ENCODE data around the gene ZC3H8. TPM values are rescaled to one million over a fixed set of nuclear protein-coding genes. Genes with fewer than 3 reads are reported as not detected.

ZC3H8 gene
- total RNA-seq, 1 experiment from 2014 or later = 19.9 TPM

- H3K27me3 Mint-ChIP-seq (ENCODE audit: insufficient read depth, unreplicated experiment) = no peaks in the 10 kb centered on the region
- no peak overlapping the region for H3K4me3 Mint-ChIP-seq (ENCODE audit: unreplicated experiment)
- no peaks in the 10 kb centered on the region for H3K9me3 ChIP-seq
- H3K4me1 ChIP-seq = no peaks in the 10 kb centered on the region
- ChIA-PET CTCF (no interaction called here), POLR2A (no interaction called here)
- no peaks in the 10 kb centered on the region; the same call in 1 of the 2 replicates for H3K36me3 ChIP-seq (ENCODE audit: control insufficient read depth, insufficient read depth, low read length)
- BruUV-seq (replicated peaks) = no TSS peak
- peaks cover 12% of the 10 kb centered on the region for H3K9me3 Mint-ChIP-seq (ENCODE audit: unreplicated experiment)
- no peak overlapping the region for H3K4me3 ChIP-seq (ENCODE audit: low read depth, low read length)
- H3K36me3 Mint-ChIP-seq (ENCODE audit: insufficient read depth, unreplicated experiment) = peaks cover 12% of the 10 kb centered on the region
- intact Hi-C loops (cut with micrococcal nuclease; ENCODE audit: unreplicated experiment) = no loop called here
- no peak overlapping the region for H3K27ac Mint-ChIP-seq (ENCODE audit: unreplicated experiment)
- no peaks in the 10 kb centered on the region for H3K27me3 ChIP-seq (replicated peaks; ENCODE audit: control insufficient read depth, insufficient read depth, low read length)
- peaks cover 7% of the 10 kb centered on the region for H3K4me1 Mint-ChIP-seq (ENCODE audit: low read depth, unreplicated experiment)
- TF ChIP-seq, protein P1, sequence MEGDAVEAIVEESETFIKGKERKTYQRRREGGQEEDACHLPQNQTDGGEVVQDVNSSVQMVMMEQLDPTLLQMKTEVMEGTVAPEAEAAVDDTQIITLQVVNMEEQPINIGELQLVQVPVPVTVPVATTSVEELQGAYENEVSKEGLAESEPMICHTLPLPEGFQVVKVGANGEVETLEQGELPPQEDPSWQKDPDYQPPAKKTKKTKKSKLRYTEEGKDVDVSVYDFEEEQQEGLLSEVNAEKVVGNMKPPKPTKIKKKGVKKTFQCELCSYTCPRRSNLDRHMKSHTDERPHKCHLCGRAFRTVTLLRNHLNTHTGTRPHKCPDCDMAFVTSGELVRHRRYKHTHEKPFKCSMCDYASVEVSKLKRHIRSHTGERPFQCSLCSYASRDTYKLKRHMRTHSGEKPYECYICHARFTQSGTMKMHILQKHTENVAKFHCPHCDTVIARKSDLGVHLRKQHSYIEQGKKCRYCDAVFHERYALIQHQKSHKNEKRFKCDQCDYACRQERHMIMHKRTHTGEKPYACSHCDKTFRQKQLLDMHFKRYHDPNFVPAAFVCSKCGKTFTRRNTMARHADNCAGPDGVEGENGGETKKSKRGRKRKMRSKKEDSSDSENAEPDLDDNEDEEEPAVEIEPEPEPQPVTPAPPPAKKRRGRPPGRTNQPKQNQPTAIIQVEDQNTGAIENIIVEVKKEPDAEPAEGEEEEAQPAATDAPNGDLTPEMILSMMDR (IDR thresholded peaks at IDR 0.05; ENCODE audit: insufficient read depth in 1 of 2, low read depth in 1 of 2, low read length in 1 of 2, severe bottlenecking in 1 of 2, unreplicated experiment in 1 of 2) = no peak
- DNase-seq = no peak
Measured at GRCh38 chr2:112272669-112273068, 17.8 kb upstream of the ZC3H8 start.

GRCh38 chr2:112268547-112268946 is 13.7 kb upstream of the ZC3H8 start:
- POLR2A ChIA-PET = no interaction called here
- CTCF ChIA-PET = no interaction called here
- no TSS peak for BruUV-seq (replicated peaks)

DNA sequence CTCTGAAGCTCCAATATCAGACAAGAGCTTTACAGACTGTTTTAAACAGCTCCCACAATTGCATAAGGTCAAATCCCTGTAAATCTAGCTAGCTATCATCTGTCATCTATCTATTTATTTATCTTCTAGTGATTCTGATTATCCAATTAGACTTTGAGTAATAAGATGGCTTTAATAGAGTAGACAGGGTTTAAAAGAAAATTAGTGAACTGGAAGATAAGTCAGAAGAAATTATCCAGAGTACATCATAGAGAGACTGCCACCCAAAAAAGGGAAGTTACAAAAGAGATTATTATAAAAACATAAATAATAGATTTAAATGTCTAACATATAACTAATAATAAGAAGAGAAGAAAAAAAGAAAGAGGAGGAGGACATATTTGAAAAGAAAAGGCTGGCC is 8.0 kb upstream of the ZC3H8 start:
- H3K9me3 Mint-ChIP-seq (ENCODE audit: unreplicated experiment) = peaks cover 9% of the 10 kb centered on the region
- TF ChIP-seq, protein P1 (IDR thresholded peaks at IDR 0.05; ENCODE audit: insufficient read depth in 1 of 2, low read depth in 1 of 2, low read length in 1 of 2, severe bottlenecking in 1 of 2, unreplicated experiment in 1 of 2) = no peak
- no TSS peak for BruUV-seq (replicated peaks)
- no peaks in the 10 kb centered on the region for H3K27me3 ChIP-seq (replicated peaks; ENCODE audit: control insufficient read depth, insufficient read depth, low read length)
- H3K4me3 Mint-ChIP-seq (ENCODE audit: unreplicated experiment) = no peak overlapping the region
- H3K4me3 ChIP-seq (ENCODE audit: low read depth, low read length) = no peak overlapping the region
- no peak overlapping the region for H3K27ac Mint-ChIP-seq (ENCODE audit: unreplicated experiment)
- peaks cover 5% of the 10 kb centered on the region for H3K4me1 Mint-ChIP-seq (ENCODE audit: low read depth, unreplicated experiment)
- no peak for DNase-seq
- H3K27me3 Mint-ChIP-seq (ENCODE audit: insufficient read depth, unreplicated experiment) = no peaks in the 10 kb centered on the region
- H3K9me3 ChIP-seq = no peaks in the 10 kb centered on the region; the same call in 1 of the 2 replicates
- ChIA-PET CTCF (no interaction called here), POLR2A (no interaction called here)
- no peaks in the 10 kb centered on the region for H3K36me3 ChIP-seq (ENCODE audit: control insufficient read depth, insufficient read depth, low read length)
- no peaks in the 10 kb centered on the region for H3K36me3 Mint-ChIP-seq (ENCODE audit: insufficient read depth, unreplicated experiment)
- intact Hi-C loops (cut with micrococcal nuclease; ENCODE audit: unreplicated experiment) = no loop called here
- 0 out of 2 replicates have a peak, but pooled peaks cover 3% of the 10 kb centered on the region for H3K4me1 ChIP-seq

More at GRCh38 chr2:112268547-112268946, 13.7 kb upstream of the ZC3H8 start:
- no peak overlapping the region for H3K27ac Mint-ChIP-seq (ENCODE audit: unreplicated experiment)
- H3K9me3 Mint-ChIP-seq (ENCODE audit: unreplicated experiment) = peaks cover 12% of the 10 kb centered on the region
- peaks cover 7% of the 10 kb centered on the region for H3K4me1 Mint-ChIP-seq (ENCODE audit: low read depth, unreplicated experiment)
- intact Hi-C loops (cut with micrococcal nuclease; ENCODE audit: unreplicated experiment) = no loop called here
- no peaks in the 10 kb centered on the region; the same call in 1 of the 2 replicates for H3K36me3 ChIP-seq (ENCODE audit: control insufficient read depth, insufficient read depth, low read length)
- H3K27me3 ChIP-seq (replicated peaks; ENCODE audit: control insufficient read depth, insufficient read depth, low read length) = no peaks in the 10 kb centered on the region
- TF ChIP-seq, protein P1 (IDR thresholded peaks at IDR 0.05; ENCODE audit: insufficient read depth in 1 of 2, low read depth in 1 of 2, low read length in 1 of 2, severe bottlenecking in 1 of 2, unreplicated experiment in 1 of 2) = no peak
- no peaks in the 10 kb centered on the region for H3K4me1 ChIP-seq
- no peaks in the 10 kb centered on the region for H3K9me3 ChIP-seq
- DNase-seq = no peak
- no peaks in the 10 kb centered on the region for H3K27me3 Mint-ChIP-seq (ENCODE audit: insufficient read depth, unreplicated experiment)
- no peak overlapping the region for H3K4me3 Mint-ChIP-seq (ENCODE audit: unreplicated experiment)
- H3K36me3 Mint-ChIP-seq (ENCODE audit: insufficient read depth, unreplicated experiment) = no peaks in the 10 kb centered on the region
- no peak overlapping the region for H3K4me3 ChIP-seq (ENCODE audit: low read depth, low read length)
